ENCODE results near the gene RBMS2. TPM values are rescaled to one million over a fixed set of nuclear protein-coding genes. Genes with fewer than 3 reads are reported as not detected.

Gene RBMS2
- total RNA-seq, 4 donors from 2014 or later = 22.8 to 39.0 (median 31.8) TPM

DNA sequence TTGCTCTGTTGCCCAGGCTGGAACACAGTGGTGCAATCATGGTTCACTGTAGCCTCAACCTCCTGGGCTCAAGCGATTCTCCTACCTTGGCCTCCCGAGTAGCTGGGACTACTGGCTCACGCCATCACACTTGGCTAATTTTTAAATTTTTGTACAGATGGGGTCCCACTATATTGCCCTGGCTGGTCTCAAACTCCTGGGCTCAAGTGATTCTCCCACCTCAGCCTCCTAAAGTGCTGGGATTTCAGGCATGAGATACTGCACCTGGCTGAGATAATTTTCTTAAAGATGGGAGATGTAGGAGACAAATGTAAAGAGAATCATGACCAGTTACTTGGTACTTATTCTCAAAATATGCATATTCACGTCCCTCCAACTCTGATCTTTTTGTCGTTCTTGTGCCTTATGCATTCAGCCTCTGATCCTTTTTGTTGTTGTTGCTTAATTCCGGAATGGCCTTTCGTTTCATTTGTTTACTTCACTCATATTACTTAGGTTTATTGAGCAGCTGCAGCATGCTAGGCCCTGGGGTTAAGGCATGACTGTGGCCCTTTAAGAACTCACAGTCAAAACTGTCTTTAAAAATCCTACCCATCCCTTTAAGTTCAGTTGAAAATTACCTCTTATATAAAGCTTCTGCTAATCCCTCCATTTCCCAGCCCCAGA lies 8.9 kb downstream of the RBMS2 start:
- Histone ChIP-seq H3K27me3 (no peaks in the 10 kb centered on the region), H3K36me3 (no peaks in the 10 kb centered on the region), H3K27ac (peak overlapping the region in 1 of 4 donors; percentile 33), H3K4me3 (no peak overlapping the region), H3K9me3 (no peaks in the 10 kb centered on the region), H3K4me1 (peaks cover 0 to 52% (median 8%) of the 10 kb centered on the region in 4 donors)
- TF ChIP-seq, protein P1, sequence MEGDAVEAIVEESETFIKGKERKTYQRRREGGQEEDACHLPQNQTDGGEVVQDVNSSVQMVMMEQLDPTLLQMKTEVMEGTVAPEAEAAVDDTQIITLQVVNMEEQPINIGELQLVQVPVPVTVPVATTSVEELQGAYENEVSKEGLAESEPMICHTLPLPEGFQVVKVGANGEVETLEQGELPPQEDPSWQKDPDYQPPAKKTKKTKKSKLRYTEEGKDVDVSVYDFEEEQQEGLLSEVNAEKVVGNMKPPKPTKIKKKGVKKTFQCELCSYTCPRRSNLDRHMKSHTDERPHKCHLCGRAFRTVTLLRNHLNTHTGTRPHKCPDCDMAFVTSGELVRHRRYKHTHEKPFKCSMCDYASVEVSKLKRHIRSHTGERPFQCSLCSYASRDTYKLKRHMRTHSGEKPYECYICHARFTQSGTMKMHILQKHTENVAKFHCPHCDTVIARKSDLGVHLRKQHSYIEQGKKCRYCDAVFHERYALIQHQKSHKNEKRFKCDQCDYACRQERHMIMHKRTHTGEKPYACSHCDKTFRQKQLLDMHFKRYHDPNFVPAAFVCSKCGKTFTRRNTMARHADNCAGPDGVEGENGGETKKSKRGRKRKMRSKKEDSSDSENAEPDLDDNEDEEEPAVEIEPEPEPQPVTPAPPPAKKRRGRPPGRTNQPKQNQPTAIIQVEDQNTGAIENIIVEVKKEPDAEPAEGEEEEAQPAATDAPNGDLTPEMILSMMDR (IDR thresholded peaks at IDR 0.05) = no peak
- TF ChIP-seq POLR2A (IDR thresholded peaks at IDR 0.05) (no peak), EP300 (IDR thresholded peaks at IDR 0.05) (no peak)
- WGBS, 2 donors = 56 to 57% methylated on average over 7 of the region's 7 CpGs
- no peak for DNase-seq (ENCODE audit: low spot score in 2 of 2)

GRCh38 chr12:56537546-56537945 lies 15.9 kb downstream of the RBMS2 start:
- Histone ChIP-seq H3K9me3 (no peaks in the 10 kb centered on the region), H3K27ac (no peak overlapping the region), H3K4me1 (peaks cover 0 to 38% (median 0%) of the 10 kb centered on the region in 4 donors), H3K27me3 (no peaks in the 10 kb centered on the region), H3K36me3 (no peaks in the 10 kb centered on the region), H3K4me3 (no peak overlapping the region)
- no peak for DNase-seq (ENCODE audit: low spot score in 2 of 2)
- TF ChIP-seq, protein P1 (IDR thresholded peaks at IDR 0.05) = no peak
- TF ChIP-seq EP300 (IDR thresholded peaks at IDR 0.05) (no peak), POLR2A (IDR thresholded peaks at IDR 0.05) (no peak)

DNA sequence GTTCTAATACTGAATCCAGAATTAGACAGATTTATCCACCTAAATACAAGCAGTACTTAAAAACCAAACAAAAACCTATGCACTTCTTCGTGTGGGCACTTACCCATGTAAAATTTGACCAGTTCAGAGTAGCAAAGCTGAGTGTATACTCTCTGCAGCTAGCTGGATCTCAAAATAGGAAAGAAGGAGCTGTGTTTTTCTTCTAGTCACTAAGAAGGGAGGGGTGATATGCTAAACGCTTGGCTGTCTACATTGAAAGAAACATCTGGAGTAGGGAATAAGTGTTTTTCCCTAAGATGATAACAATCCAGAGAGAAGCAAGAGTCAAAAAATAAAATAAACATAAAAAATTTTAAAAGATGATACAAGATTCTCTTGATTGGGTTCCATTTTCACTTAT lies 20.0 kb downstream of the RBMS2 start:
- no peak for TF ChIP-seq EP300 (IDR thresholded peaks at IDR 0.05)
- TF ChIP-seq, protein P1 (IDR thresholded peaks at IDR 0.05) = no peak
- TF ChIP-seq POLR2A (IDR thresholded peaks at IDR 0.05) = no peak
- H3K4me3 ChIP-seq = no peak overlapping the region
- no peaks in the 10 kb centered on the region for H3K9me3 ChIP-seq
- H3K27me3 ChIP-seq = no peaks in the 10 kb centered on the region
- no peaks in the 10 kb centered on the region for H3K36me3 ChIP-seq
- H3K4me1 ChIP-seq = peaks cover 0 to 35% (median 0%) of the 10 kb centered on the region in 4 donors
- no peak for DNase-seq (ENCODE audit: low spot score in 2 of 2)
- peak overlapping the region in 1 of 4 donors; percentile 22 for H3K27ac ChIP-seq
- WGBS, 2 donors = 21 to 22% methylated on average over 2 of the region's 2 CpGs

GRCh38 chr12:56542164-56542563 lies 20.5 kb downstream of the RBMS2 start:
- Histone ChIP-seq H3K4me3 (no peak overlapping the region), H3K9me3 (no peaks in the 10 kb centered on the region), H3K27ac (no peak overlapping the region), H3K27me3 (no peaks in the 10 kb centered on the region), H3K36me3 (no peaks in the 10 kb centered on the region), H3K4me1 (peaks cover 0 to 30% (median 0%) of the 10 kb centered on the region in 4 donors)
- 83 to 95% methylated on average over 4 of the region's 4 CpGs for WGBS, 2 donors
- TF ChIP-seq POLR2A (IDR thresholded peaks at IDR 0.05) (no peak), EP300 (IDR thresholded peaks at IDR 0.05) (no peak)
- TF ChIP-seq, protein P1 (IDR thresholded peaks at IDR 0.05) = no peak
- DNase-seq (ENCODE audit: low spot score in 2 of 2) = no peak

- 100% methylated on average over 3 of the region's 3 CpGs for WGBS, 2 donors
- H3K4me1 ChIP-seq = peaks cover 0 to 23% (median 0%) of the 10 kb centered on the region in 4 donors
- TF ChIP-seq EP300 (IDR thresholded peaks at IDR 0.05) = no peak
- no peak overlapping the region for H3K4me3 ChIP-seq
- no peaks in the 10 kb centered on the region for H3K36me3 ChIP-seq
- DNase-seq (ENCODE audit: low spot score in 2 of 2) = no peak
- no peak overlapping the region for H3K27ac ChIP-seq
- no peaks in the 10 kb centered on the region for H3K9me3 ChIP-seq
- H3K27me3 ChIP-seq = no peaks in the 10 kb centered on the region
These were observed 23.5 kb downstream of the RBMS2 start for GRCh38 chr12:56545023-56545604.

Measured in tibial nerve (tissue), 4 donors.